ENCODE data around the gene TADA1. TPM values are rescaled to one million over a fixed set of nuclear protein-coding genes. Genes with fewer than 3 reads are reported as not detected.
"Not testable (repeated sequence)": the region's sequence is repeated elsewhere in the genome, so short reads cannot be mapped to it uniquely, and the experiment has no call there.

Gene TADA1
- total RNA-seq, 1 experiment from 2014 or later, result 5.2 TPM

- Histone ChIP-seq H3K9me2 (ENCODE audit: insufficient read depth) (no peaks in the 10 kb centered on the region), H3K79me2 (ENCODE audit: low read depth) (no peaks in the 10 kb centered on the region), H3F3A (ENCODE audit: insufficient read depth, low read depth) (no peaks in the 10 kb centered on the region), H3K4me3 (no peak overlapping the region), H3K9me3 (ENCODE audit: insufficient read depth, low read depth) (no peaks in the 10 kb centered on the region), H3K4me2 (no peak overlapping the region), H3K27me3 (ENCODE audit: insufficient read depth, low read depth) (no peaks in the 10 kb centered on the region), H2AFZ (no peak overlapping the region), H3K4me1 (replicated peaks; ENCODE audit: insufficient read depth) (no peaks in the 10 kb centered on the region), H3K27ac (no peak overlapping the region), H3K36me3 (ENCODE audit: low read depth) (no peaks in the 10 kb centered on the region), H4K20me1 (ENCODE audit: insufficient read depth) (no peaks in the 10 kb centered on the region)
- no TSS peak for BruUV-seq (replicated peaks)
- intact Hi-C loops (cut with micrococcal nuclease; ENCODE audit: unreplicated experiment), result no loop called here
- no peak for TF ChIP-seq EZH2 (IDR thresholded peaks at IDR 0.05; ENCODE audit: low read depth)
- TF ChIP-seq CTCF (conservative IDR thresholded peaks at IDR 0.05), result no peak
- POLR2A ChIA-PET (ENCODE audit: unreplicated experiment), result no interaction called here
- no peak for DNase-seq
- CTCF ChIA-PET, result no interaction called here
These were observed 8.1 kb upstream of the TADA1 start for GRCh38 chr1:166884040-166884642.

GRCh38 chr1:166882893-166883292, 6.8 kb upstream of the TADA1 start:
- Histone ChIP-seq H4K20me1 (ENCODE audit: insufficient read depth) (no peaks in the 10 kb centered on the region), H3F3A (ENCODE audit: insufficient read depth, low read depth) (no peaks in the 10 kb centered on the region), H3K27ac (no peak overlapping the region), H3K9me3 (ENCODE audit: insufficient read depth, low read depth) (no peaks in the 10 kb centered on the region), H3K36me3 (ENCODE audit: low read depth) (no peaks in the 10 kb centered on the region), H3K9me2 (ENCODE audit: insufficient read depth) (no peaks in the 10 kb centered on the region), H3K27me3 (ENCODE audit: insufficient read depth, low read depth) (no peaks in the 10 kb centered on the region), H3K4me2 (no peak overlapping the region), H3K79me2 (ENCODE audit: low read depth) (no peaks in the 10 kb centered on the region), H3K4me3 (no peak overlapping the region), H3K4me1 (replicated peaks; ENCODE audit: insufficient read depth) (no peaks in the 10 kb centered on the region), H2AFZ (no peak overlapping the region)
- intact Hi-C loops (cut with micrococcal nuclease; ENCODE audit: unreplicated experiment), result no loop called here
- ChIA-PET POLR2A (ENCODE audit: unreplicated experiment) (interaction anchor here (0.5 to 0.6 kb wide), 2 partner anchors 11 to 23 kb away, joined by 5 to 7 read pairs; no protein-coding TSS in a partner anchor), CTCF (no interaction called here)
- BruUV-seq (replicated peaks), result no TSS peak
- TF ChIP-seq CTCF (conservative IDR thresholded peaks at IDR 0.05), result no peak
- no peak for TF ChIP-seq EZH2 (IDR thresholded peaks at IDR 0.05; ENCODE audit: low read depth)
- no peak for DNase-seq

GRCh38 chr1:166878173-166878917, 2.3 kb upstream of the TADA1 start:
- H3K27me3 ChIP-seq (ENCODE audit: insufficient read depth, low read depth); H3K9me3 ChIP-seq (ENCODE audit: insufficient read depth, low read depth); H3K9me2 ChIP-seq (ENCODE audit: insufficient read depth); DNase-seq; H3K4me3 ChIP-seq; POLR2A ChIA-PET (ENCODE audit: unreplicated experiment); H4K20me1 ChIP-seq (ENCODE audit: insufficient read depth); H3K36me3 ChIP-seq (ENCODE audit: low read depth); H3K4me2 ChIP-seq; H3F3A ChIP-seq (ENCODE audit: insufficient read depth, low read depth); H2AFZ ChIP-seq; BruUV-seq (replicated peaks); H3K27ac ChIP-seq: not testable (repeated sequence)
- intact Hi-C loops (cut with micrococcal nuclease; ENCODE audit: unreplicated experiment), result loop anchor here (10.0 kb wide), 1 partner anchor 1244 kb away; the partner anchor contains the start of gene MGST3
- peaks cover 20% of the 10 kb centered on the region for H3K4me1 ChIP-seq (replicated peaks; ENCODE audit: insufficient read depth)
- CTCF ChIA-PET, result interaction anchor here (0.6 kb wide), 1 partner anchor 96 kb away, joined by 3 read pairs; no protein-coding TSS in a partner anchor
- peaks cover 23% of the 10 kb centered on the region for H3K79me2 ChIP-seq (ENCODE audit: low read depth)

Measured in PC-9 (cell line).